Panc1 (cell line): ENCODE measurements around the gene PXDN.

Source experiments
- CTCF ChIP-seq: fragments of 450-650 bp; IDR thresholded peaks from 2 replicates; pipeline ENCODE4 v1.5.1; 2017; ENCODE audit warnings: mild to moderate bottlenecking
- POLR2AphosphoS5 ChIP-seq: IDR thresholded peaks from 2 replicates; pipeline ENCODE4 v1.6.1; 2012; ENCODE audit warnings: mild to moderate bottlenecking, low read depth, low read length, moderate library complexity
- REST ChIP-seq, 2 experiments: IDR thresholded peaks; 2 replicates each; pipeline ENCODE4 v1.6.1; 2011 to 2012; ENCODE audit warnings: low read depth in 2 of 2, control low read depth in 1 of 2, low read length in 1 of 2, mild to moderate bottlenecking in 1 of 2, moderate library complexity in 1 of 2; ENCODE audit not compliant: insufficient read depth in 1 of 2
- SIN3A ChIP-seq: IDR thresholded peaks from 2 replicates; pipeline ENCODE4 v1.6.1; 2012; ENCODE audit warnings: low read depth, mild to moderate bottlenecking, low read length, moderate library complexity, borderline replicate concordance; ENCODE audit not compliant: insufficient read depth
- TCF7L2 ChIP-seq: IDR thresholded peaks from 2 replicates; pipeline ENCODE4 v1.6.1; 2011; ENCODE audit warnings: mild to moderate bottlenecking, low read depth, low read length, inconsistent platforms

- TF ChIP-seq REST (IDR thresholded peaks at IDR 0.05; ENCODE audit: insufficient read depth in 1 of 2, low read depth in 2 of 2, low read length in 1 of 2) (no peak), CTCF (no peak), POLR2AphosphoS5 (no peak), SIN3A (no peak), TCF7L2 (no peak)
Measured at GRCh38 chr2:1701556-1702185, 42.6 kb downstream of the PXDN start.
